K562 (cell line): ENCODE results near the gene ATE1. TPM values are rescaled to one million over a fixed set of nuclear protein-coding genes. Genes with fewer than 3 reads are reported as not detected.

Source experiments
- ATAC-seq: fragments of 200-7000 bp; cut with Tn5 transposase; 3 replicates; pipeline ENCODE4 v1.9.1; 2020; ENCODE audit warnings: moderate library complexity
- BruUV-seq: library from RNA; stranded (reverse); fragments of 400-500 nt; replicated peaks from 2 replicates; lab custom pipeline; 2021; lab: Mats Ljungman, UMichigan
- CTCF ChIA-PET: fragments of 300-600 bp; formaldehyde crosslinking; extraction: SDS; loops from one replicate; lab custom pipeline; 2021; ENCODE audit warnings: low intra/inter-chr PET ratio; lab: Yijun Ruan, JAX
- POLR2A ChIA-PET: fragments of 300-600, 350-650 bp; sonication (Branson Sonifier 250); formaldehyde crosslinking; extraction: SDS; loops from one replicate; lab custom pipeline; 2021; ENCODE audit warnings: antibody characterized with exemption, inconsistent platforms; lab: Yijun Ruan, JAX
- DNase-seq, 4 experiments: peaks; one replicate each; pipeline versions ENCODE4 v3.0.0 to v3.0.0-alpha.2; 2011 to 2018; ENCODE audit warnings: low spot score in 3 of 4, mixed read lengths in 3 of 4; ENCODE audit errors: extremely low read depth in 1 of 4
- FAIRE-seq: peaks from 2 replicates; lab custom pipeline; 2011; peaks lifted over from hg19 to GRCh38; lab: Jason Lieb, UNC
- H2AFZ ChIP-seq: 2 replicates; pipeline ENCODE4 v1.6.0; 2011; ENCODE audit warnings: low read depth, low read length, control low read depth, inconsistent platforms
- H3K27ac ChIP-seq: fragments of 200-600 bp; 3 replicates; pipeline ENCODE4 v1.8.0; 2011; ENCODE audit warnings: low read depth, mild to moderate bottlenecking, control low read depth, inconsistent platforms, low read length, moderate library complexity, mixed read lengths; ENCODE audit errors: extremely low read depth
- H3K27me3 ChIP-seq, 2 experiments: fragments of 300-600 bp in 1 of 2; 2 replicates in 1 of 2; 3 replicates in 1 of 2; pipeline versions ENCODE4 v1.6.0 to v1.8.0; 2011; ENCODE audit warnings: inconsistent platforms in 2 of 2, low read length in 2 of 2, mild to moderate bottlenecking in 1 of 2, mixed read lengths in 1 of 2, moderate library complexity in 1 of 2; ENCODE audit not compliant: control insufficient read depth in 2 of 2, insufficient read depth in 2 of 2
- H3K36me3 ChIP-seq: fragments of 300-600 bp; 3 replicates; pipeline ENCODE4 v1.8.0; 2011; ENCODE audit warnings: mild to moderate bottlenecking, low read length, inconsistent platforms; ENCODE audit not compliant: control insufficient read depth, insufficient read depth
- H3K4me1 ChIP-seq, 2 experiments: fragments of 200-600 bp in 1 of 2; replicated peaks in 1 of 2; 2 replicates in 1 of 2; 3 replicates in 1 of 2; pipeline versions ENCODE4 v1.5.1 to v1.8.0; 2011; ENCODE audit warnings: inconsistent platforms in 2 of 2, low read length in 2 of 2, mild to moderate bottlenecking in 1 of 2, mixed read lengths in 1 of 2, moderate library complexity in 1 of 2; ENCODE audit not compliant: control insufficient read depth in 2 of 2, insufficient read depth in 2 of 2
- H3K4me2 ChIP-seq: 2 replicates; pipeline ENCODE4 v1.6.1; 2011; ENCODE audit warnings: low read length, control low read depth, inconsistent platforms, mixed read lengths; ENCODE audit not compliant: insufficient read depth
- H3K4me3 ChIP-seq: fragments of 200-600 bp; sonication (generic), shearing (Covaris generic); 2 replicates; pipeline ENCODE4 v1.5.1; 2016; ENCODE audit warnings: control low read depth, inconsistent platforms
- H3K79me2 ChIP-seq: fragments of 200-600 bp; 3 replicates; pipeline ENCODE4 v1.8.0; 2011; ENCODE audit warnings: low read length, inconsistent platforms; ENCODE audit not compliant: control insufficient read depth, insufficient read depth
- H3K9ac ChIP-seq, 2 experiments: 2 replicates each; pipeline versions ENCODE4 v1.6.0 to v1.6.1; 2011; ENCODE audit warnings: low read depth in 2 of 2, low read length in 2 of 2, control low read depth in 1 of 2, inconsistent platforms in 1 of 2, mild to moderate bottlenecking in 1 of 2, mixed read lengths in 1 of 2; ENCODE audit not compliant: insufficient read depth in 1 of 2
- H3K9me1 ChIP-seq: one replicate; pipeline ENCODE4 v1.6.0; 2011; ENCODE audit warnings: inconsistent platforms, mild to moderate bottlenecking, low read length, moderate library complexity; ENCODE audit not compliant: control insufficient read depth, insufficient read depth
- H3K9me3 ChIP-seq: replicated peaks from 2 replicates; pipeline ENCODE4 v1.5.1; 2011; ENCODE audit warnings: low read depth, low read length, inconsistent platforms; ENCODE audit not compliant: control insufficient read depth, insufficient read depth
- H4K20me1 ChIP-seq: replicated peaks from 2 replicates; pipeline ENCODE4 v1.6.1; 2011; ENCODE audit warnings: low read length, inconsistent platforms, mixed read lengths; ENCODE audit not compliant: control insufficient read depth, insufficient read depth
- BCOR ChIP-seq: fragments of 450-650 bp; IDR thresholded peaks from 2 replicates; pipeline ENCODE4 v1.6.1; 2016
- CBX8 ChIP-seq: fragments of 200-600 bp; sonication (generic); IDR thresholded peaks from 2 replicates; pipeline ENCODE4 v1.6.1; 2012; ENCODE audit warnings: borderline replicate concordance, mixed run types, low read depth, mild to moderate bottlenecking, moderate library complexity, mixed read lengths, low read length, control low read depth, inconsistent platforms; ENCODE audit not compliant: poor library complexity, severe bottlenecking; ENCODE audit errors: extremely low read depth
- MAFG ChIP-seq: fragments of 450-650 bp; conservative IDR thresholded peaks from 2 replicates; pipeline ENCODE4 v1.6.1; 2016; ENCODE audit warnings: missing genetic modification characterization, missing compliant biosample characterization
- NFE2 ChIP-seq: IDR thresholded peaks from 2 replicates; pipeline ENCODE4 v1.6.1; 2014; ENCODE audit warnings: antibody characterized with exemption, low read depth
- RHOXF2B ChIP-seq: fragments of 250-450 bp; sonication (Bioruptor Pico); conservative IDR thresholded peaks from 2 replicates; pipeline ENCODE4 v1.5.1; 2021
- ZNF764 ChIP-seq: fragments of 250-450 bp; sonication (Bioruptor Pico); IDR thresholded peaks from 2 replicates; pipeline ENCODE4 v1.4.0; 2020; ENCODE audit warnings: low read depth, mild to moderate bottlenecking, moderate library complexity
- WGBS: fragments of 100-300 bp; shearing (Covaris generic); methylation state at CpG from one replicate; pipeline ENCODE4 v1.1.6; 2016; ENCODE audit warnings: low coverage, mixed read lengths; ENCODE audit not compliant: insufficient coverage; ENCODE audit errors: missing lambda C conversion rate; 5-methylcytosine and 5-hydroxymethylcytosine counted together
- in situ Hi-C: fragments of 300-500 bp; cut with MboI; formaldehyde crosslinking; loops from 4 replicates; pipeline ENCODE4 v1.15.0; 2018; ENCODE audit warnings: inconsistent platforms, mixed read lengths
- intact Hi-C: fragments of 100-400 bp; cut with micrococcal nuclease; formaldehyde crosslinking; loops from 2 replicates; pipeline ENCODE4 v1.14.2; 2022
- polyA plus RNA-seq, 8 experiments: library from polyadenylated mRNA; depleted of rRNA in 4 of 8; stranded (reverse) in 5 of 8; unstranded in 3 of 8; fragments of >200 nt; fragmentation: Nextera tagmentation in 2 of 8; fragmentation: Illumina TruSeq in 1 of 8; extraction: Ambion mirVana in 2 of 8; extraction: Trizol in 1 of 8; gene quantifications; 2 replicates each; pipeline versions ENCODE4 v1.2.1 to v1.2.3, GENCODE V29; 2011 to 2014; ENCODE audit warnings: inconsistent platforms in 1 of 8, missing spikeins in 1 of 8
- total RNA-seq, 7 experiments: library from RNA; depleted of rRNA in 6 of 7; stranded (reverse); fragments of >200 nt in 6 of 7; fragmentation: Illumina TruSeq in 2 of 7; extraction: Trizol in 2 of 7; gene quantifications; 2 replicates each; pipeline versions ENCODE4 v1.2.1 to v1.2.3, GENCODE V29; 2011 to 2021; ENCODE audit warnings: low replicate concordance in 1 of 7

ATE1 gene
- total and polyA plus RNA-seq, 9 of the 15 experiments (the other 6 are each of a cell fraction or from before 2014, with no cell fraction given) = 3.0 to 14.2 (median 8.8) TPM

- H3K27me3 ChIP-seq = peaks cover 2 to 24% of the 10 kb centered on the region in 2 experiments; a peak in 4 of 5 replicates
- H3K9me1 ChIP-seq = no peaks in the 10 kb centered on the region
- CTCF ChIA-PET = interaction anchor here (1.3 kb wide), 1 partner anchor 792 kb away, joined by 4 read pairs; no protein-coding TSS in a partner anchor
- no peak overlapping the region for H3K27ac ChIP-seq
- H3K4me2 ChIP-seq = no peak overlapping the region
- WGBS = 8% methylated on average over 13 of the region's 13 CpGs
- TF ChIP-seq ZNF764 (CRISPR knock-in tag) = no peak
- TF ChIP-seq RHOXF2B (CRISPR knock-in tag) = no peak
- 0 out of 2 replicates have a peak, but pooled peaks have one; percentile 8 for TF ChIP-seq MAFG (tag)
- TF ChIP-seq CBX8 = peak; percentile 58
- TF ChIP-seq NFE2 = peak; percentile 68
- no peak for TF ChIP-seq BCOR
- TF ChIP-seq, all 486 proteins: peak for 3
- DNase-seq (peak in 2 of 4 experiments; percentile 6 to 9), ATAC-seq (no peak), FAIRE-seq (no peak)
- Histone ChIP-seq H2AFZ (no peak overlapping the region), H3K79me2 (no peaks in the 10 kb centered on the region), H3K4me3 (no peak overlapping the region), H3K4me1 (peaks cover 3% of the 10 kb centered on the region in 2 experiments; a peak in 3 of 5 replicates), H3K9me3 (no peaks in the 10 kb centered on the region), H3K9ac (no peak overlapping the region), H4K20me1 (no peaks in the 10 kb centered on the region), H3K36me3 (no peaks in the 10 kb centered on the region)
- in situ Hi-C loops = loop anchor here (10.0 kb wide), 1 partner anchor 790 kb away; no protein-coding TSS in a partner anchor
- intact Hi-C loops = loop anchor here (10.0 kb wide), 2 partner anchors 150 to 790 kb away; no protein-coding TSS in a partner anchor
- POLR2A ChIA-PET = no interaction called here
- BruUV-seq = no TSS peak
Measured at GRCh38 chr10:121735263-121735662, 192.6 kb downstream of the ATE1 start.
